Measurements from ENCODE around the gene RSRP1.

Gene RSRP1

GRCh38 chr1:25197235-25197975, 49.8 kb downstream of the RSRP1 start:
- Histone ChIP-seq H3K36me3 (ENCODE audit: low read length) (no peaks in the 10 kb centered on the region), H3K9me3 (ENCODE audit: insufficient read depth, low read length) (no peaks in the 10 kb centered on the region), H2AFZ (ENCODE audit: low read depth, low read length, severe bottlenecking) (no peak overlapping the region), H3K79me2 (ENCODE audit: insufficient read depth, low read length) (no peaks in the 10 kb centered on the region), H3K4me3 (ENCODE audit: insufficient read depth, low read length, poor library complexity, severe bottlenecking) (no peak overlapping the region), H4K20me1 (ENCODE audit: low read depth, low read length) (no peaks in the 10 kb centered on the region), H3F3A (ENCODE audit: insufficient read depth) (no peaks in the 10 kb centered on the region), H3K9ac (ENCODE audit: low read length) (no peak overlapping the region), H3K4me2 (ENCODE audit: low read depth, low read length, poor library complexity, severe bottlenecking) (no peak overlapping the region), H3K9me2 (replicated peaks; ENCODE audit: insufficient read depth, low read length) (no peaks in the 10 kb centered on the region), H3K27ac (ENCODE audit: low read depth, low read length) (no peak overlapping the region), H3K27me3 (ENCODE audit: low read length) (no peaks in the 10 kb centered on the region)
- TF ChIP-seq EZH2phosphoT487 (conservative IDR thresholded peaks at IDR 0.05; ENCODE audit: low read length) (no peak), CTCF (IDR thresholded peaks at IDR 0.05; ENCODE audit: insufficient read depth, low read length, poor library complexity, severe bottlenecking) (no peak)

GRCh38 chr1:25196830-25197229, 50.4 kb downstream of the RSRP1 start:
- Histone ChIP-seq H3K9ac (ENCODE audit: low read length) (no peak overlapping the region), H3K9me3 (ENCODE audit: insufficient read depth, low read length) (no peaks in the 10 kb centered on the region), H3K27me3 (ENCODE audit: low read length) (no peaks in the 10 kb centered on the region), H3K27ac (ENCODE audit: low read depth, low read length) (no peak overlapping the region), H3K4me2 (ENCODE audit: low read depth, low read length, poor library complexity, severe bottlenecking) (no peak overlapping the region), H3K36me3 (ENCODE audit: low read length) (no peaks in the 10 kb centered on the region), H3K4me3 (ENCODE audit: insufficient read depth, low read length, poor library complexity, severe bottlenecking) (no peak overlapping the region), H3K9me2 (replicated peaks; ENCODE audit: insufficient read depth, low read length) (no peaks in the 10 kb centered on the region), H3F3A (ENCODE audit: insufficient read depth) (no peaks in the 10 kb centered on the region), H4K20me1 (ENCODE audit: low read depth, low read length) (no peaks in the 10 kb centered on the region), H3K79me2 (ENCODE audit: insufficient read depth, low read length) (no peaks in the 10 kb centered on the region), H2AFZ (ENCODE audit: low read depth, low read length, severe bottlenecking) (no peak overlapping the region)
- TF ChIP-seq CTCF (IDR thresholded peaks at IDR 0.05; ENCODE audit: insufficient read depth, low read length, poor library complexity, severe bottlenecking) (no peak), EZH2phosphoT487 (conservative IDR thresholded peaks at IDR 0.05; ENCODE audit: low read length) (no peak)

- Histone ChIP-seq H4K20me1 (ENCODE audit: low read depth, low read length) (no peaks in the 10 kb centered on the region), H3K9me2 (replicated peaks; ENCODE audit: insufficient read depth, low read length) (no peaks in the 10 kb centered on the region), H2AFZ (ENCODE audit: low read depth, low read length, severe bottlenecking) (no peak overlapping the region), H3K27ac (ENCODE audit: low read depth, low read length) (no peak overlapping the region), H3K79me2 (ENCODE audit: insufficient read depth, low read length) (no peaks in the 10 kb centered on the region), H3K9ac (ENCODE audit: low read length) (no peak overlapping the region), H3F3A (ENCODE audit: insufficient read depth) (no peaks in the 10 kb centered on the region), H3K4me3 (ENCODE audit: insufficient read depth, low read length, poor library complexity, severe bottlenecking) (no peak overlapping the region), H3K4me2 (ENCODE audit: low read depth, low read length, poor library complexity, severe bottlenecking) (no peak overlapping the region), H3K9me3 (ENCODE audit: insufficient read depth, low read length) (no peaks in the 10 kb centered on the region), H3K27me3 (ENCODE audit: low read length) (no peaks in the 10 kb centered on the region), H3K36me3 (ENCODE audit: low read length) (no peaks in the 10 kb centered on the region)
- TF ChIP-seq CTCF (IDR thresholded peaks at IDR 0.05; ENCODE audit: insufficient read depth, low read length, poor library complexity, severe bottlenecking): no peak
- TF ChIP-seq EZH2phosphoT487 (conservative IDR thresholded peaks at IDR 0.05; ENCODE audit: low read length): no peak
Measured at GRCh38 chr1:25195835-25196234, 51.4 kb downstream of the RSRP1 start.
